GM12865 (cell line): ENCODE results near the gene ZNHIT6.

ENCODE experiments used
- DNase-seq: peaks from one replicate; pipeline ENCODE4 v3.0.0; 2010; ENCODE audit warnings: low read depth
- H3K4me3 ChIP-seq: 2 replicates; pipeline ENCODE4 v1.5.1; 2011; ENCODE audit warnings: mild to moderate bottlenecking, low read depth, low read length, control low read depth
- TF ChIP-seq, protein P1 (sequence below): IDR thresholded peaks from 2 replicates; pipeline ENCODE4 v1.5.1; 2011; ENCODE audit warnings: low read length, control low read depth, low read depth, inconsistent platforms; ENCODE audit not compliant: insufficient read depth; ENCODE audit errors: missing control alignments

Gene ZNHIT6

DNA sequence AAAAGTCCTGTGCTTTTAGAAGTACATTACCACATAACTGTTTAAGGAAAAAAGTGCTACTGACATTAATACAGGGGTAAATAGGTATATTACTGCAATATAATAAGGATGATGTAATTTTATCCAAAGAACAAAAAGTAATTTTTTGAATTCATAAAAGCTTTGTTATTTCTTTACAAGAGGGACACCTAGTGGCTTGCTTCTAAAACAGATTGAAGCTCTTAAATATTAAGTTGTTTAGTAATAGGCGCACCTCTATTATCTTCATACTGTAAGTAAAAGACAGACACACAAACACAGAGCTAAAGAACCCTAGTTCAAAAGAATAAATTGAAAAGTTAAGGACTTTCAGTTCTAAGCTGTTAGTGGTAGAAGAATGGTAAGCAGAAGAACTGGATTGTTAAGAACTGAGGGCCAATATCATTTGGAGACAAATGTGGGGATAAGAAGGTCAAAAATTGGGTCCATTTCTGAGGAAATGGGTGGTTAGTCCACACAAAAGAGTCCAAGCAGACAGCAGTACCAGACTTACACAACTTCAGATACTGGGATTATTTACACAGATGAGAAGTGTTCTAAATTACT is 15.4 kb downstream of the ZNHIT6 start:
- no peak overlapping the region for H3K4me3 ChIP-seq
- TF ChIP-seq, protein P1, sequence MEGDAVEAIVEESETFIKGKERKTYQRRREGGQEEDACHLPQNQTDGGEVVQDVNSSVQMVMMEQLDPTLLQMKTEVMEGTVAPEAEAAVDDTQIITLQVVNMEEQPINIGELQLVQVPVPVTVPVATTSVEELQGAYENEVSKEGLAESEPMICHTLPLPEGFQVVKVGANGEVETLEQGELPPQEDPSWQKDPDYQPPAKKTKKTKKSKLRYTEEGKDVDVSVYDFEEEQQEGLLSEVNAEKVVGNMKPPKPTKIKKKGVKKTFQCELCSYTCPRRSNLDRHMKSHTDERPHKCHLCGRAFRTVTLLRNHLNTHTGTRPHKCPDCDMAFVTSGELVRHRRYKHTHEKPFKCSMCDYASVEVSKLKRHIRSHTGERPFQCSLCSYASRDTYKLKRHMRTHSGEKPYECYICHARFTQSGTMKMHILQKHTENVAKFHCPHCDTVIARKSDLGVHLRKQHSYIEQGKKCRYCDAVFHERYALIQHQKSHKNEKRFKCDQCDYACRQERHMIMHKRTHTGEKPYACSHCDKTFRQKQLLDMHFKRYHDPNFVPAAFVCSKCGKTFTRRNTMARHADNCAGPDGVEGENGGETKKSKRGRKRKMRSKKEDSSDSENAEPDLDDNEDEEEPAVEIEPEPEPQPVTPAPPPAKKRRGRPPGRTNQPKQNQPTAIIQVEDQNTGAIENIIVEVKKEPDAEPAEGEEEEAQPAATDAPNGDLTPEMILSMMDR, result peak; percentile 11
- no peak for DNase-seq

DNA sequence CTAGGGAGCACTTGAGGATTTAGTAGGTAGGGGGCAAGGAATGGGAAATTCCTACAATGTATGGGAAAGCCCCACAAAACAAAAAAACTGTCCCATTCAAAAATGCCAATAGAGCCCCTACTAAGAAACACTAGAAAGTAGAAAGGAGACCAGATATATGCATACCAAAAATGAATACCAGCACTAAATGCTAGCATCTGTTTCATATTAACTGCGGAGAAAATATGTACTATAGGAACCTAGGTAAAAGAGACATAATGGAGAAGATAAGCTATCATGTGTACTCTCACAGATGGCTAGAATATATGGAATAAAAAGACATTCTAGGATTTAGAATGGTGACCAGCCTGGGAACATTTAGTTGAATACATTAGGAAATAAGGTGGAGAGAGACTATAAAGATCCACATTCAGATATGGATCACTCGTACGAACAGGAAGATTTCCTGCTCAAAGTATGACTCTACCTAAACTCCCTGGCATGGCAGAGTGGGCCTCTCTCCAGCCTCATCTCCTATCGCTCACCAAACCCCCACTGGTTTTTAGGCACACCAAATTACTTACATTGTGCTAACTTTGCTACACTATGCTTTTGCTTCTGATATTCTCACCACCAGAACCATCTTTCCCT is 18.3 kb downstream of the ZNHIT6 start:
- TF ChIP-seq, protein P1, result no peak
- no peak overlapping the region for H3K4me3 ChIP-seq
- DNase-seq, result no peak

DNA sequence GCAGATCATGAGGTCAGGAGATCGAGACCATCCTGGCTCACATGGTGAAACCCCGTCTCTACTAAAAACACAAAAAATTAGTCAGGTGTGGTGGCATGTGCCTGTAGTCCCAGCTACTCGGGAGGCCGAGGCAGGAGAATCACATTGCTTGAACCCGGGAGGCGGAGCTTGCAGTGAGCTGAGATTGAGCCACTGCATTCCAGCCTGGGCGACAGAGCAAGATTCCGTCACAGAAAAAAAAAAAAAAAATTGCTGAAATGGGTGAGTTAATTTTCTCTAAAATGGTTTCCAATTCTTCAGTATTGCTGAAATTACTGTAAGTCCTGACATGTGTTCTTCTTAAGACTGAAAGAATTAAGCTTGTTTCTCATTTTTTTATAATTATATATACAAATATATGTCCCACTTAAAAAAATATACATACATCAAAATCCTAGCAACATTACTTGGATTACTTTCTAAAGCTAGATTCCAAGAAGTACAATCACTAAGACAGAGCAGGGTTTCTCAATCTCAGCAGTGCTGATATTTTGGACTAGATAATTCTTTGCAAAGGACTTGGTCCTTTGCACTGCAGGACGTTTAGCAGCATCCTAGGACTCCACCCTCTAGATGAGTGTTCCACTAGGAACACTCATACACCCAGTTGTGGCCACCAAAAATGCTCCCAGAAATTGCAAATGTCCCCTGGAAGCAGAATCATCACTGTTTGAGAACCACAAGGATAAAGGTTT is 24.8 kb downstream of the ZNHIT6 start:
- TF ChIP-seq, protein P1, result no peak

DNA sequence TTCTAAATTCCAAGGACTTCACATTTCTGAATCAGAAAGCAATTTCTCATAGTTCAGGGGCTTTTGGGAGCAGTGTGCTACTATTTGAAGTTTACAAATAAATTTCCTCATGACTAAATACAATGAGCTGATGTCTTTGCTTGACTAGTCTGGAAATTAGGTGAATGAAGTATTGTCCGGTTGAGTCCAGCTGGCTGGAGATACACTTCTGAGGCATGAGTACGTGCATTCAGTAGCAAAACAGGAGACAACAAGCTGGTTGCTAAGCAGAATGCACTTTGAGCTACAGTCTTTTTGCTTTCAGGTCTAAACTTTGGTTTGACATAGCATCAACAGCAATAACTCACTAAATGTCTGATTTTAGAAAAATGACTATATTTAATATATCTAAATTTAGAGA is 27.1 kb downstream of the ZNHIT6 start:
- DNase-seq, result no peak
- no peak overlapping the region for H3K4me3 ChIP-seq
- TF ChIP-seq, protein P1, result no peak

More for the DNA sequence above, 24.8 kb downstream of the ZNHIT6 start:
- no peak overlapping the region for H3K4me3 ChIP-seq
- no peak for DNase-seq

DNA sequence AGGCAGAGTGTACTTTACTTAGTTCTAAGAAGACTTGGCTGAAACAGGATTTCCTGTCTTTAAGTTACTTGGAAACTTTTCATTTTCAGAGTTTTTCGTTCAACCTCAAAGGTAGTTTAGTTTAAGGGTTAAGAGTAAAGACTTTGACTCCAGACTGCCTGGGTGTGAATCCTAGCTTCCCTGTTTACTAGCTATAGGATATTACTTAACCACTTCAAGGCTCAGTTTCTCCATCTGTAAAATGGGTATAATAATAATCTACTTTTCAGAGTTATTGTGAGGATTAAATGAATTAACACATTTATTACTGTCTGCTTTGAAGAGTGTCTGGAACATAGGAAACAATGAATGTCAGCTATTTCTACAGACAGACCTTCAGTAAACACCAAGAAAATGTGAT is 30.0 kb downstream of the ZNHIT6 start:
- DNase-seq, result no peak
- TF ChIP-seq, protein P1, result no peak
- H3K4me3 ChIP-seq, result no peak overlapping the region

DNA sequence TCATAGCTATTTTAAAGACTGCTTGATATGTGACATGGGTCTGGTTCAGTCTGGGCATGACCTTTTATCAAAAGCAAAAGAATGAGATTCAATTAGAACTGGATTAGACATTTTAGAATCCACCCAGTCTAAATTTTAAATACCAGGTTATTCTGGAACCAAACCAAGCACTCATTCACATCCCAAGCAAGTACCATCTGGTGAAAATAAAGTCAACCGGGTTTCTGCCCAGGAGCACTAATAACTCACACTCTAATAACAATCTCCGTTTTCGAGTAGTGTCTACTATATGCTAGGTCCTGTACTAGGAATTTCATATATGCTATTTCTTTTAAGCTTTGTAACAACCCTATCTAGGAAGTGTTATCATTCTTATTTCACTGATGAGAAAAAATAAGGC is 30.6 kb downstream of the ZNHIT6 start:
- TF ChIP-seq, protein P1, result no peak
- no peak for DNase-seq

More for the DNA sequence above, 30.6 kb downstream of the ZNHIT6 start:
- H3K4me3 ChIP-seq, result no peak overlapping the region
